ENCODE data around the gene SALL4. TPM values are rescaled to one million over a fixed set of nuclear protein-coding genes. Genes with fewer than 3 reads are reported as not detected.
A peak's percentile ranks its signal among the peaks of the same experiment; 100 is the strongest.

The SALL4 gene
- total RNA-seq (2022), result 7.6 and 9.5 TPM in 2 replicates
- percentile 55 among the genes with signal in this experiment for Bru-seq, nascent RNA
- BruChase-seq, experiment 1, labeled RNA remaining after a 6-hour chase, result percentile 71 among the genes with signal in this experiment
- percentile 65 among the genes with signal in this experiment for BruChase-seq, experiment 2, labeled RNA remaining after a 2-hour chase
- long read RNA-seq, full-length matches to known transcripts, result 1 of 1 reads
- long read RNA-seq, partial matches to known transcripts, result 0 of 1 reads
- long read RNA-seq, other reads (novel, unspliced or antisense), result 0 of 1 reads

DNA sequence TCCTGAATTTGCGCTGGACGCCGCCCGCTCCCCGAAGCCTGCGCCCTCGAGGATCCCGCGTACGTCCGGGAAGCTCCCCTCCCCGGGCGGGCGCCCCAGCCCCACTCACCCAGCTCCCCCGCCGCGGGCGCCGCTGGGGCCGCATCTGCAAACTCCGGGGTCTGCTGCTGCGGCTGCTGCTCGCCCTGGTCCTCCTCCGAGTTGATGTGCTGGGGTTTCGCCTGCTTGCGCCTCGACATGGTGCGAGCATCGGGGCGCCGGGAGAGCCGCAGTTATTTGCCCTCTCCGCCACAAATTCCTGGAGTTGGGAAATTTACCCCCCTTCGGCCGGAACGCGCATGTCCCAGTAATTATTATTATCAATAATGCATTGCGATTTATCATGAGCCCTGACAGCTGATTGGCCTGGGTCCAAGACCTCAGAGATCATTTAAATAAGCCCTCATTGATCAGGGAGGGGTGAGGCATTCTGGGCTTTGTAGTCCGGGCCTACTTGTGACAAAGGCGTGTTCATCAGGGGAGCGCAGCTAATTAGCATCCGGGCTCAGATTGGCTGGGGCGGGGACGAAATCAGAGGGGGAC lies at the start of gene SALL4:
Gene SALL4 (minus strand): TSS at position 352 of the 582 bp plus-strand sequence. CDS start 113 bp downstream, at position 239.
- CTCF ChIA-PET, result interaction anchor here (0.7 kb wide), 1 partner anchor 1280 kb away, joined by 3 read pairs; no protein-coding TSS in a partner anchor
- BruUV-seq (replicated peaks), result no TSS peak
- peaks cover 33% of the 10 kb centered on the region for H3K4me1 Mint-ChIP-seq (ENCODE audit: low read depth, unreplicated experiment)
- peaks cover 30% of the 10 kb centered on the region for H3K27me3 Mint-ChIP-seq (ENCODE audit: unreplicated experiment)
- intact Hi-C loops (cut with micrococcal nuclease; ENCODE audit: unreplicated experiment), result loop anchor here (5.0 kb wide), 3 partner anchors 115 to 260 kb away; no protein-coding TSS in a partner anchor
- H3K4me3 Mint-ChIP-seq (ENCODE audit: low read depth, unreplicated experiment), result peak within 1 kb of the TSS; percentile 79
- H3K27ac Mint-ChIP-seq (ENCODE audit: unreplicated experiment), result peak within 1 kb of the TSS; percentile 40
- H3K9me3 Mint-ChIP-seq (ENCODE audit: low read depth, unreplicated experiment), result no peaks in the 10 kb centered on the region
- peaks cover 26% of the 10 kb centered on the region for H3K36me3 Mint-ChIP-seq (ENCODE audit: insufficient read depth, unreplicated experiment)
- TF ChIP-seq, protein P1, sequence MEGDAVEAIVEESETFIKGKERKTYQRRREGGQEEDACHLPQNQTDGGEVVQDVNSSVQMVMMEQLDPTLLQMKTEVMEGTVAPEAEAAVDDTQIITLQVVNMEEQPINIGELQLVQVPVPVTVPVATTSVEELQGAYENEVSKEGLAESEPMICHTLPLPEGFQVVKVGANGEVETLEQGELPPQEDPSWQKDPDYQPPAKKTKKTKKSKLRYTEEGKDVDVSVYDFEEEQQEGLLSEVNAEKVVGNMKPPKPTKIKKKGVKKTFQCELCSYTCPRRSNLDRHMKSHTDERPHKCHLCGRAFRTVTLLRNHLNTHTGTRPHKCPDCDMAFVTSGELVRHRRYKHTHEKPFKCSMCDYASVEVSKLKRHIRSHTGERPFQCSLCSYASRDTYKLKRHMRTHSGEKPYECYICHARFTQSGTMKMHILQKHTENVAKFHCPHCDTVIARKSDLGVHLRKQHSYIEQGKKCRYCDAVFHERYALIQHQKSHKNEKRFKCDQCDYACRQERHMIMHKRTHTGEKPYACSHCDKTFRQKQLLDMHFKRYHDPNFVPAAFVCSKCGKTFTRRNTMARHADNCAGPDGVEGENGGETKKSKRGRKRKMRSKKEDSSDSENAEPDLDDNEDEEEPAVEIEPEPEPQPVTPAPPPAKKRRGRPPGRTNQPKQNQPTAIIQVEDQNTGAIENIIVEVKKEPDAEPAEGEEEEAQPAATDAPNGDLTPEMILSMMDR (IDR thresholded peaks at IDR 0.05; ENCODE audit: unreplicated experiment), result no peak
- peak; percentile 30 for DNase-seq

DNA sequence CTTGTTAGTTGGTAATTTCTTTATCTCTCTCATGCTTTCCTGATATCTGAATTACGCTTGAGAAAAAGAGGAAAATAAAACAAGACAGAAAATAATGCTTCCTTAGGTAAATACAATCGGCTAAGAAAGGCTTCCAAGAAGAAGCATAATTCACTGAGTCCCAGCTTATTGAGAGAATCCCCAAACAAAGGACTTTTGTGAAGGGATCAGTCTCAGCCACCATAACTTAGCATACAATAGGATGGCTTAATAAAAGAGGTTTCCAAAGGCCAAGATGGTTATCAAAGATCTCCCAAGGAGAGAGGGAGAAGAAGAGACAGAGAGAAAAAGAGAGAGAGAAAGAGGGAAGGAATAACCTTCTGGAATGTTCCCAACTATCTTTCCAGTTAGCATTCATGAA lies 46.0 kb upstream of the SALL4 start:
- peaks cover 8% of the 10 kb centered on the region for H3K27me3 Mint-ChIP-seq (ENCODE audit: unreplicated experiment)
- DNase-seq, result no peak
- no peaks in the 10 kb centered on the region for H3K4me1 Mint-ChIP-seq (ENCODE audit: low read depth, unreplicated experiment)
- no peaks in the 10 kb centered on the region for H3K9me3 Mint-ChIP-seq (ENCODE audit: low read depth, unreplicated experiment)
- no peaks in the 10 kb centered on the region for H3K36me3 Mint-ChIP-seq (ENCODE audit: insufficient read depth, unreplicated experiment)
- H3K4me3 Mint-ChIP-seq (ENCODE audit: low read depth, unreplicated experiment), result no peak overlapping the region
- TF ChIP-seq, protein P1 (IDR thresholded peaks at IDR 0.05; ENCODE audit: unreplicated experiment), result no peak
- intact Hi-C loops (cut with micrococcal nuclease; ENCODE audit: unreplicated experiment), result no loop called here
- CTCF ChIA-PET, result interaction anchor here (0.6 to 0.9 kb wide), 5 partner anchors 12 to 1781 kb away, joined by 3 to 5 read pairs (median 3); no protein-coding TSS in a partner anchor
- no peak overlapping the region for H3K27ac Mint-ChIP-seq (ENCODE audit: unreplicated experiment)
- BruUV-seq (replicated peaks), result no TSS peak

DNA sequence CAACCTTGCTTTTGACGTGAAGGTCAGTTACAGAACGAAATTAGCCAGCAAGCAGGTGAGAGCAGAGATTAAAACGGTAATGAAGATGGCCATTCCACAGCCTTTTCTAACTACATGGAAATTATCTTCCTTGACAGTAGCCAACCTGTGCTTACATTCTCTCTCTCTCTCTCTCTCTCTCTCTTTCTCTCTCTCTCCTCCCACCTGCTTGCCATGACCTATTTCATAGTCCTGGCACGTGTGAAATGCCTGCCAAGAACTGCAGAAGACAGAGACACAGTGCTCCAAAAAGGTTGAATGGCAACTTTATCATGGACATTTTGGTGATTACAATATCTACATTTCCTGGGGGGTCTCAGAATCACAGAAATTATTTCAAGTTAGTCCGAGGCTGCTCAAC lies 38.5 kb upstream of the SALL4 start:
- peaks cover 26% of the 10 kb centered on the region for H3K27me3 Mint-ChIP-seq (ENCODE audit: unreplicated experiment)
- no peaks in the 10 kb centered on the region for H3K4me1 Mint-ChIP-seq (ENCODE audit: low read depth, unreplicated experiment)
- no peaks in the 10 kb centered on the region for H3K9me3 Mint-ChIP-seq (ENCODE audit: low read depth, unreplicated experiment)
- no peak for DNase-seq
- no TSS peak for BruUV-seq (replicated peaks)
- H3K4me3 Mint-ChIP-seq (ENCODE audit: low read depth, unreplicated experiment), result no peak overlapping the region
- no peaks in the 10 kb centered on the region for H3K36me3 Mint-ChIP-seq (ENCODE audit: insufficient read depth, unreplicated experiment)
- CTCF ChIA-PET, result no interaction called here
- TF ChIP-seq, protein P1 (IDR thresholded peaks at IDR 0.05; ENCODE audit: unreplicated experiment), result no peak
- H3K27ac Mint-ChIP-seq (ENCODE audit: unreplicated experiment), result no peak overlapping the region
- intact Hi-C loops (cut with micrococcal nuclease; ENCODE audit: unreplicated experiment), result no loop called here

DNA sequence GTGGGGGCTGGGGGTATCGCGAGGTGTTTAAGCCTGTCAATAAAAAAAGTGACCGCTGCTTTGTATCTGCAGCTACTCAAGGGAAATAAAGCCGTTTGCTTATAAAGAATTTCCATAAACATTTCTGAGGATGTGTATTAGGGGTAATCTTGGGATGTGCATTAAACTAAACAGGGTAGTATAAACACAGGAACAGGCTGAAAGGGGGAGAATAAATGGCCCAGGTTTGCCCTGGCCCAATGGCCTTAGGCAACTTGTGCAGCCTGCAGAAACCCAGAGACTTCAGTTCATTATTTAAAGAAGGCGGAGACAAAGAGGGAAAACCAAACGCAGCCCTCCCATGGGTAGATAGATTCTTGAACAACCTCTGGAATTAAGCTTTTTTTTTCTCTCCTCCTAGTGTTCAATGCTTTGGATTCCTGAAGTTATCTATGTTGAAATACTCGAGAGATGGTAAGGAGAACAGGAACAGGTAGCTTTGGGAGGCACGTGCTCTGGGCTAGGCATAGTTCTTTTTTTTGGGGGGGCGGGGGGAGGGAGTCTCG lies 35.6 kb upstream of the SALL4 start:
- Mint-ChIP-seq H3K27me3 (ENCODE audit: unreplicated experiment) (peaks cover 27% of the 10 kb centered on the region), H3K4me1 (ENCODE audit: low read depth, unreplicated experiment) (no peaks in the 10 kb centered on the region), H3K27ac (ENCODE audit: unreplicated experiment) (no peak overlapping the region)

More for the DNA sequence above, 35.6 kb upstream of the SALL4 start:
- Mint-ChIP-seq H3K4me3 (ENCODE audit: low read depth, unreplicated experiment) (no peak overlapping the region), H3K36me3 (ENCODE audit: insufficient read depth, unreplicated experiment) (no peaks in the 10 kb centered on the region), H3K9me3 (ENCODE audit: low read depth, unreplicated experiment) (no peaks in the 10 kb centered on the region)
- CTCF ChIA-PET, result no interaction called here
- no peak for DNase-seq
- intact Hi-C loops (cut with micrococcal nuclease; ENCODE audit: unreplicated experiment), result no loop called here
- TF ChIP-seq, protein P1 (IDR thresholded peaks at IDR 0.05; ENCODE audit: unreplicated experiment), result no peak
- BruUV-seq (replicated peaks), result no TSS peak
